Raji (cell line): ENCODE data around the gene RCBTB2.

ENCODE experiments used
- POLR2A ChIP-seq: IDR thresholded peaks from 2 replicates; pipeline ENCODE4 v1.6.1; 2011; ENCODE audit warnings: low read depth, low read length, control low read depth; ENCODE audit not compliant: insufficient read depth

Gene RCBTB2

GRCh38 chr13:48457578-48458242 is 75.2 kb downstream of the RCBTB2 start:
- TF ChIP-seq POLR2A = no peak

- no peak for TF ChIP-seq POLR2A
Observed at GRCh38 chr13:48456546-48456945, 76.3 kb downstream of the RCBTB2 start.

GRCh38 chr13:48449656-48450055 is 83.2 kb downstream of the RCBTB2 start:
- TF ChIP-seq POLR2A = no peak

GRCh38 chr13:48448959-48449614 is 83.8 kb downstream of the RCBTB2 start:
- no peak for TF ChIP-seq POLR2A

- TF ChIP-seq POLR2A = no peak
Observed at GRCh38 chr13:48448285-48448958, 84.5 kb downstream of the RCBTB2 start.

GRCh38 chr13:48446464-48446863 is 86.4 kb downstream of the RCBTB2 start:
- no peak for TF ChIP-seq POLR2A

GRCh38 chr13:48443442-48444208 is 89.3 kb downstream of the RCBTB2 start:
- TF ChIP-seq POLR2A = no peak
